ENCODE results near the gene NADK2. TPM values are rescaled to one million over a fixed set of nuclear protein-coding genes. Genes with fewer than 3 reads are reported as not detected.

NADK2 gene
- total and polyA plus RNA-seq, 9 of the 15 experiments (the other 6 are each of a cell fraction or from before 2014, with no cell fraction given) = 10.6 to 41.0 (median 24.0) TPM

- TF ChIP-seq ZBTB7A (IDR thresholded peaks at IDR 0.05; ENCODE audit: borderline replicate concordance, control insufficient read depth, low read depth, low read length) (no peak), BMI1 (IDR thresholded peaks at IDR 0.05; ENCODE audit: low read length) (no peak), ZFPM2 (CRISPR knock-in tag; IDR thresholded peaks at IDR 0.05) (no peak), KDM1A (IDR thresholded peaks at IDR 0.05) (no peak), SNRNP70 (optimal IDR thresholded peaks at IDR 0.05; ENCODE audit: low read depth, low read length) (no peak), NFATC3 (IDR thresholded peaks at IDR 0.05) (no peak)
Observed at GRCh38 chr5:36217567-36217966, 24.2 kb downstream of the NADK2 start (continued).

- H3K9me3 ChIP-seq (replicated peaks; ENCODE audit: control insufficient read depth, insufficient read depth, low read depth, low read length) = no peaks in the 10 kb centered on the region
- TF ChIP-seq BACH1 (tag; IDR thresholded peaks at IDR 0.05) = no peak
- no peak for TF ChIP-seq YY1 (IDR thresholded peaks at IDR 0.05; ENCODE audit: borderline replicate concordance in 1 of 3, control insufficient read depth in 1 of 3, extremely low read depth in 1 of 3, insufficient read depth in 3 of 3, insufficient read length in 1 of 3, insufficient replicate concordance in 2 of 3, low read depth in 1 of 3, low read length in 2 of 3)
- no peak for TF ChIP-seq CHCHD3 (CRISPR knock-in tag; IDR thresholded peaks at IDR 0.05)
- H3K36me3 ChIP-seq (ENCODE audit: control insufficient read depth, insufficient read depth, low read length) = peaks cover 66% of the 10 kb centered on the region; the same call in 1 of the 3 replicates
- H3K9me1 ChIP-seq (ENCODE audit: control insufficient read depth, insufficient read depth, low read length) = no peaks in the 10 kb centered on the region
- H4K20me1 ChIP-seq (replicated peaks; ENCODE audit: control insufficient read depth, insufficient read depth, low read length) = no peaks in the 10 kb centered on the region
- CTCF ChIA-PET (ENCODE audit: low intra/inter-chr PET ratio) = no interaction called here
- no peaks in the 10 kb centered on the region for H3K27me3 ChIP-seq (ENCODE audit: control insufficient read depth in 2 of 2, insufficient read depth in 2 of 2, low read length in 2 of 2)
- no TSS peak for BruUV-seq (replicated peaks)
- FAIRE-seq (no peak), ATAC-seq (no peak), DNase-seq (ENCODE audit: extremely low read depth in 1 of 4, low spot score in 3 of 4) (no peak)
- H3K9ac ChIP-seq (ENCODE audit: insufficient read depth in 1 of 2, low read depth in 2 of 2, low read length in 2 of 2) = no peak overlapping the region
- no peaks in the 10 kb centered on the region for H3K79me2 ChIP-seq (ENCODE audit: control insufficient read depth, insufficient read depth, low read length)
- H3K4me3 ChIP-seq = no peak overlapping the region
- in situ Hi-C loops (cut with MboI) (no loop called here), intact Hi-C loops (cut with micrococcal nuclease) (no loop called here)
- no peak overlapping the region for H2AFZ ChIP-seq (ENCODE audit: low read depth, low read length)
- H3K4me2 ChIP-seq (ENCODE audit: insufficient read depth, low read length) = no peak overlapping the region
- 72% methylated on average over 2 of the region's 2 CpGs for WGBS (ENCODE audit: insufficient coverage, low coverage, missing lambda C conversion rate)
- H3K27ac ChIP-seq (ENCODE audit: extremely low read depth, low read depth, low read length) = no peak overlapping the region
- no peaks in the 10 kb centered on the region for H3K4me1 ChIP-seq (replicated peaks in 1 of 2; ENCODE audit: control insufficient read depth in 2 of 2, insufficient read depth in 2 of 2, low read length in 2 of 2)
- POLR2A ChIA-PET = no interaction called here
Observed at GRCh38 chr5:36215910-36216309, 25.8 kb downstream of the NADK2 start.

All from K562 (cell line).